HG02588 (cell line): ENCODE results near the gene ISY1.
"Not testable (repeated sequence)": the region's sequence is repeated elsewhere in the genome, so short reads cannot be mapped to it uniquely, and the experiment has no call there.

ENCODE experiments used
- ATAC-seq: cut with Tn5 transposase; IDR thresholded peaks from one replicate; pipeline ENCODE4 v1.9.1; 2021; ENCODE audit warnings: mild to moderate bottlenecking, moderate library complexity; ENCODE audit not compliant: unreplicated experiment

Gene ISY1

GRCh38 chr3:129121016-129121791 lies 39.7 kb downstream of the ISY1 start:
- no peak for ATAC-seq

- peak; percentile 60 for ATAC-seq
Observed at GRCh38 chr3:129120254-129121004, 40.4 kb downstream of the ISY1 start.

- ATAC-seq, result no peak
Observed at GRCh38 chr3:129119365-129120100, 41.3 kb downstream of the ISY1 start.

GRCh38 chr3:129118745-129119144 lies 42.1 kb downstream of the ISY1 start:
- ATAC-seq, result no peak

GRCh38 chr3:129117134-129117533 lies 43.7 kb downstream of the ISY1 start:
- no peak for ATAC-seq

- ATAC-seq, result no peak
Observed at GRCh38 chr3:129116482-129116946, 44.3 kb downstream of the ISY1 start.

- ATAC-seq, result no peak
Observed at GRCh38 chr3:129114455-129114854, 46.4 kb downstream of the ISY1 start.

- ATAC-seq, result no peak
Observed at GRCh38 chr3:129112308-129113052, 48.4 kb downstream of the ISY1 start.

- not testable (repeated sequence) for ATAC-seq
Observed at GRCh38 chr3:129111076-129111780, 49.6 kb downstream of the ISY1 start.

- no peak for ATAC-seq
Observed at GRCh38 chr3:129107793-129108192, 53.1 kb downstream of the ISY1 start.

- no peak for ATAC-seq
Observed at GRCh38 chr3:129106866-129107565, 53.8 kb downstream of the ISY1 start.

GRCh38 chr3:129106320-129106719 lies 54.5 kb downstream of the ISY1 start:
- no peak for ATAC-seq

GRCh38 chr3:129105862-129106261 lies 55.0 kb downstream of the ISY1 start:
- no peak for ATAC-seq

GRCh38 chr3:129104498-129105079 lies 56.3 kb downstream of the ISY1 start:
- no peak for ATAC-seq

GRCh38 chr3:129104051-129104450 lies 56.8 kb downstream of the ISY1 start:
- no peak for ATAC-seq

GRCh38 chr3:129103296-129103695 lies 57.6 kb downstream of the ISY1 start:
- no peak for ATAC-seq

- no peak for ATAC-seq
Observed at GRCh38 chr3:129101370-129102138, 59.3 kb downstream of the ISY1 start.

- no peak for ATAC-seq
Observed at GRCh38 chr3:129100274-129100673, 60.6 kb downstream of the ISY1 start.
